SK-N-SH treated with all-trans-retinoic acid at 6 μM for 48 hours (cell line): ENCODE results near the gene KRT81.

Experiments
- ATAC-seq: fragments of 200-7000 bp; cut with Tn5 transposase; 3 replicates; pipeline ENCODE4 v1.9.1; 2020; ENCODE audit warnings: mild to moderate bottlenecking, moderate library complexity
- ARNTL ChIP-seq: fragments of 450-650 bp; formaldehyde crosslinking; IDR thresholded peaks from 2 replicates; pipeline ENCODE4 v1.5.0; 2020; ENCODE audit warnings: low read depth, mild to moderate bottlenecking, moderate library complexity, borderline replicate concordance
- BACH2 ChIP-seq: fragments of 250-450 bp; sonication (Bioruptor Pico); IDR thresholded peaks from 2 replicates; pipeline ENCODE4 v1.9.0; 2021; ENCODE audit warnings: mild to moderate bottlenecking, borderline replicate concordance
- CSDC2 ChIP-seq: fragments of 250-450 bp; sonication (Bioruptor Pico); IDR thresholded peaks from 2 replicates; pipeline ENCODE4 v1.5.0; 2020; ENCODE audit warnings: mild to moderate bottlenecking, moderate library complexity
- ESRRG ChIP-seq: fragments of 250-450 bp; sonication (Bioruptor Pico); IDR thresholded peaks from 2 replicates; pipeline ENCODE4 v1.6.1; 2021; ENCODE audit warnings: mild to moderate bottlenecking
- GLIS3 ChIP-seq: fragments of 250-450 bp; sonication (Bioruptor Pico); IDR thresholded peaks from 2 replicates; pipeline ENCODE4 v1.5.0; 2020; ENCODE audit warnings: mild to moderate bottlenecking, moderate library complexity
- ISL1 ChIP-seq: fragments of 250-450 bp; sonication (Bioruptor Pico); IDR thresholded peaks from 2 replicates; pipeline ENCODE4 v2.1.2; 2022; ENCODE audit warnings: mild to moderate bottlenecking, moderate library complexity
- OSR1 ChIP-seq: fragments of 250-450 bp; sonication (Bioruptor Pico); IDR thresholded peaks from 2 replicates; pipeline ENCODE4 v1.8.0; 2022; ENCODE audit warnings: moderate library complexity, mild to moderate bottlenecking, inconsistent platforms
- POU6F1 ChIP-seq: fragments of 250-450 bp; sonication (Bioruptor Pico); IDR thresholded peaks from 2 replicates; pipeline ENCODE4 v1.8.0; 2021; ENCODE audit warnings: low read depth, mild to moderate bottlenecking, moderate library complexity, borderline replicate concordance
- PPARA ChIP-seq: fragments of 250-450 bp; sonication (Bioruptor Pico); IDR thresholded peaks from 2 replicates; pipeline ENCODE4 v1.5.0; 2020; ENCODE audit warnings: mild to moderate bottlenecking, borderline replicate concordance
- RARB ChIP-seq: fragments of 250-450 bp; sonication (Bioruptor Pico); IDR thresholded peaks from 2 replicates; pipeline ENCODE4 v1.8.0; 2021; ENCODE audit warnings: mild to moderate bottlenecking, moderate library complexity
- SNAI2 ChIP-seq: fragments of 250-450 bp; sonication (Bioruptor Pico); IDR thresholded peaks from 2 replicates; pipeline ENCODE4 v1.5.0; 2020; ENCODE audit warnings: mild to moderate bottlenecking, moderate library complexity
- TCF4 ChIP-seq: fragments of 250-450 bp; sonication (Bioruptor Pico); IDR thresholded peaks from 2 replicates; pipeline ENCODE4 v1.8.0; 2021; ENCODE audit warnings: mild to moderate bottlenecking, moderate library complexity, borderline replicate concordance
- TOX ChIP-seq: fragments of 250-450 bp; sonication (Bioruptor Pico); IDR thresholded peaks from 2 replicates; pipeline ENCODE4 v1.8.0; 2021; ENCODE audit warnings: mild to moderate bottlenecking, moderate library complexity, borderline replicate concordance
- TSHZ2 ChIP-seq: fragments of 250-450 bp; sonication (Bioruptor Pico); IDR thresholded peaks from 2 replicates; pipeline ENCODE4 v1.5.0; 2020; ENCODE audit warnings: mild to moderate bottlenecking, moderate library complexity
- ZC3H10 ChIP-seq: fragments of 250-450 bp; sonication (Bioruptor Pico); IDR thresholded peaks from 2 replicates; pipeline ENCODE4 v1.5.1; 2021; ENCODE audit warnings: mild to moderate bottlenecking, moderate library complexity
- ZFP3 ChIP-seq: fragments of 250-450 bp; sonication (Bioruptor Pico); IDR thresholded peaks from 2 replicates; pipeline ENCODE4 v1.5.0; 2020; ENCODE audit warnings: mild to moderate bottlenecking, moderate library complexity
- ZFP30 ChIP-seq: fragments of 450-650 bp; formaldehyde crosslinking; IDR thresholded peaks from 2 replicates; pipeline ENCODE4 v1.5.0; 2022; ENCODE audit warnings: mild to moderate bottlenecking, moderate library complexity
- ZNF70 ChIP-seq: fragments of 450-650 bp; formaldehyde crosslinking; IDR thresholded peaks from 2 replicates; pipeline ENCODE4 v1.5.0; 2020; ENCODE audit warnings: mild to moderate bottlenecking, moderate library complexity
- ZNF8 ChIP-seq: fragments of 450-650 bp; formaldehyde crosslinking; IDR thresholded peaks from 2 replicates; pipeline ENCODE4 v1.5.0; 2020; ENCODE audit warnings: mild to moderate bottlenecking, moderate library complexity
- TF ChIP-seq, protein P1 (sequence below): fragments of 250-450 bp; sonication (Bioruptor Pico); IDR thresholded peaks from 2 replicates; pipeline ENCODE4 v1.5.1; 2021; ENCODE audit warnings: mild to moderate bottlenecking, moderate library complexity
- TF ChIP-seq, protein P2 (sequence below): fragments of 250-450 bp; sonication (Bioruptor Pico); IDR thresholded peaks from 2 replicates; pipeline ENCODE4 v1.8.0; 2020; ENCODE audit warnings: mild to moderate bottlenecking, moderate library complexity, borderline replicate concordance

The KRT81 gene

DNA sequence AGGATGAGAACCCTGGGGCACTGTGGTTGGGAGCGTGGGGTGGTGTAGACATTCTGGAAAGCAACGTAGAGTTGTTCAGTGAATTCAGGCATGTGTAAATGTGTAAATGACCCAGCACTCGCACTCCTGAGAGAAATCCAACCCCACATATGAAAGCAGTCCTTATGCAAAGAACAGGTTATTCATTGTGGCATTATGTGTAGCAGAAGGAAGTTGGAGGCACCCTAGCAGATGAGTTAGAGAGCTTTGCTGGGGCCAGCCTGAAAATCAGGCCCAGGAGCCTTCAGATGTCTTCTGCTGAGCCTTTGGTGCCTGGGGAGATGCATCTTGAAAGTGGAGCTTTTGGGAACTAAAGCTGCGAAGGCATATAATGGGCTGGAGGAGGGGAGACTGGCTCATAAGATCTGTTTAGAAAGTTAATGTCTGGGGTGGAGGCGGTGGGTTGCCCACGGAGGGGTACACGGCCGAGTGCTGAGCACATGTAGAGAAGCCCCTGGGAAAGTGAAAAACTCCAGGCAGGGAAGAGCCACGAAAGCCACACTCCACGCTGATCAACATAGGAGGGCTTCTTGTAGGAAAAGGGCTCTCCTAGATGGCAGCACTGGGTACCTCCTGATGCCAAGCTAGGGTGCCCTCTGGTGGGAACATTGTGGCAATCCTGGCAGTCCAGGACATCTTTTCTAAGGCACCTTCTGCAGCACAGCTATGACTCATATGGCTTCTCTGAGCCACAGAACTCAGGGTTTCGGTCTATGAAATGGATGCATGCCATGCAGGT lies 35.9 kb upstream of the KRT81 start:
- ATAC-seq, result peak; percentile 99
- TF ChIP-seq ZNF8 (CRISPR knock-in tag) (no peak), ZC3H10 (no peak), SNAI2 (CRISPR knock-in tag) (no peak), GLIS3 (CRISPR knock-in tag) (no peak), RARB (CRISPR knock-in tag) (no peak), ISL1 (CRISPR knock-in tag) (no peak), TSHZ2 (no peak), ARNTL (CRISPR knock-in tag) (no peak), ZFP3 (CRISPR knock-in tag) (no peak), ZNF70 (no peak), ESRRG (no peak), POU6F1 (no peak), TCF4 (CRISPR knock-in tag) (no peak)
- TF ChIP-seq, protein P1, sequence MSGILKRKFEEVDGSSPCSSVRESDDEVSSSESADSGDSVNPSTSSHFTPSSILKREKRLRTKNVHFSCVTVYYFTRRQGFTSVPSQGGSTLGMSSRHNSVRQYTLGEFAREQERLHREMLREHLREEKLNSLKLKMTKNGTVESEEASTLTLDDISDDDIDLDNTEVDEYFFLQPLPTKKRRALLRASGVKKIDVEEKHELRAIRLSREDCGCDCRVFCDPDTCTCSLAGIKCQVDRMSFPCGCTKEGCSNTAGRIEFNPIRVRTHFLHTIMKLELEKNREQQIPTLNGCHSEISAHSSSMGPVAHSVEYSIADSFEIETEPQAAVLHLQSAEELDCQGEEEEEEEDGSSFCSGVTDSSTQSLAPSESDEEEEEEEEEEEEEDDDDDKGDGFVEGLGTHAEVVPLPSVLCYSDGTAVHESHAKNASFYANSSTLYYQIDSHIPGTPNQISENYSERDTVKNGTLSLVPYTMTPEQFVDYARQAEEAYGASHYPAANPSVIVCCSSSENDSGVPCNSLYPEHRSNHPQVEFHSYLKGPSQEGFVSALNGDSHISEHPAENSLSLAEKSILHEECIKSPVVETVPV (CRISPR knock-in tag), result no peak
- TF ChIP-seq, protein P2, sequence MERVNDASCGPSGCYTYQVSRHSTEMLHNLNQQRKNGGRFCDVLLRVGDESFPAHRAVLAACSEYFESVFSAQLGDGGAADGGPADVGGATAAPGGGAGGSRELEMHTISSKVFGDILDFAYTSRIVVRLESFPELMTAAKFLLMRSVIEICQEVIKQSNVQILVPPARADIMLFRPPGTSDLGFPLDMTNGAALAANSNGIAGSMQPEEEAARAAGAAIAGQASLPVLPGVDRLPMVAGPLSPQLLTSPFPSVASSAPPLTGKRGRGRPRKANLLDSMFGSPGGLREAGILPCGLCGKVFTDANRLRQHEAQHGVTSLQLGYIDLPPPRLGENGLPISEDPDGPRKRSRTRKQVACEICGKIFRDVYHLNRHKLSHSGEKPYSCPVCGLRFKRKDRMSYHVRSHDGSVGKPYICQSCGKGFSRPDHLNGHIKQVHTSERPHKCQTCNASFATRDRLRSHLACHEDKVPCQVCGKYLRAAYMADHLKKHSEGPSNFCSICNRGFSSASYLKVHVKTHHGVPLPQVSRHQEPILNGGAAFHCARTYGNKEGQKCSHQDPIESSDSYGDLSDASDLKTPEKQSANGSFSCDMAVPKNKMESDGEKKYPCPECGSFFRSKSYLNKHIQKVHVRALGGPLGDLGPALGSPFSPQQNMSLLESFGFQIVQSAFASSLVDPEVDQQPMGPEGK (CRISPR knock-in tag), result no peak

DNA sequence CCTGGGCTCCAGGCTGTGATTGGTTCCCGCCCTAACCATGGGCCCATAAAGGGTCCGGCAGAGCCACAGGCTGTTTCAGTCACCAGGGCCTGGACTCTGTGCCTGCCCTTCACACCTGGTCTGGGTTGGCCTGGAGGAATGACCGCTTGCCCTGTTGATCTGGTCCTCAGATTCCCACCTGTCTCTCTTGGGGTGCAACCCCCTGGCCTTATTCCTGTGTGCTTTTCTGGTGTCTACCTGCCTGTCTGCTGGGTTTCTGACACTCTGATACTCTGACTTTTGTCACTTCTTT lies 32.8 kb upstream of the KRT81 start:
- no peak for ATAC-seq
- TF ChIP-seq ESRRG (no peak), ISL1 (CRISPR knock-in tag) (no peak), OSR1 (CRISPR knock-in tag) (no peak), ZNF70 (no peak), ZC3H10 (no peak), PPARA (CRISPR knock-in tag) (no peak), TSHZ2 (no peak), POU6F1 (no peak), ZFP3 (CRISPR knock-in tag) (no peak), ZFP30 (CRISPR knock-in tag) (no peak), GLIS3 (CRISPR knock-in tag) (no peak), CSDC2 (CRISPR knock-in tag) (no peak), ZNF8 (CRISPR knock-in tag) (no peak), BACH2 (CRISPR knock-in tag) (no peak), TOX (CRISPR knock-in tag) (no peak)
- TF ChIP-seq, protein P1 (CRISPR knock-in tag), result no peak
- TF ChIP-seq, all 23 proteins: peak for 0
